ENCODE results near the gene RLN3. TPM values are rescaled to one million over a fixed set of nuclear protein-coding genes. Genes with fewer than 3 reads are reported as not detected.

RLN3 gene
- total and polyA plus RNA-seq, 9 of the 15 experiments (the other 6 are each of a cell fraction or from before 2014, with no cell fraction given) = 0.31 to 1.2 (median 0.71) TPM; not detected in 6

- H3K4me1 ChIP-seq (replicated peaks in 1 of 2; ENCODE audit: control insufficient read depth in 2 of 2, insufficient read depth in 2 of 2, low read length in 2 of 2) = peaks cover 45 to 46% of the 10 kb centered on the region in 2 experiments
- ATAC-seq = peak; percentile 78
- ChIA-PET POLR2A (interaction anchor here (0.6 to 2.3 kb wide), 20 partner anchors 7 to 670 kb away, joined by 3 to 15 read pairs (median 7); partner anchors contain the start of genes DCAF15 and IL27RA), CTCF (ENCODE audit: low intra/inter-chr PET ratio) (interaction anchor here (1.4 kb wide), 1 partner anchor 126 kb away, joined by 4 read pairs; no protein-coding TSS in a partner anchor)
- peak overlapping the region; percentile 53 for H2AFZ ChIP-seq (ENCODE audit: low read depth, low read length)
- intact Hi-C loops (cut with micrococcal nuclease) = loop anchor here (2.0 kb wide), 1 partner anchor 53 kb away; the partner anchor contains the start of gene DCAF15
- in situ Hi-C loops (cut with MboI) = no loop called here
- DNase-seq (ENCODE audit: extremely low read depth in 1 of 4, low spot score in 3 of 4) = peak; percentile 92 to 94 (median 93)
- H3K4me3 ChIP-seq = peak overlapping the region; percentile 82
- FAIRE-seq = no peak
- H3K79me2 ChIP-seq (ENCODE audit: control insufficient read depth, insufficient read depth, low read length) = peaks cover 45% of the 10 kb centered on the region
- no peaks in the 10 kb centered on the region for H4K20me1 ChIP-seq (replicated peaks; ENCODE audit: control insufficient read depth, insufficient read depth, low read length)
- peak overlapping the region; percentile 100 for H3K27ac ChIP-seq (ENCODE audit: extremely low read depth, low read depth, low read length)
- no peaks in the 10 kb centered on the region for H3K9me3 ChIP-seq (replicated peaks; ENCODE audit: control insufficient read depth, insufficient read depth, low read depth, low read length)
- no peaks in the 10 kb centered on the region for H3K9me1 ChIP-seq (ENCODE audit: control insufficient read depth, insufficient read depth, low read length)
- peaks cover 7% of the 10 kb centered on the region; the same call in 1 of the 3 replicates for H3K36me3 ChIP-seq (ENCODE audit: control insufficient read depth, insufficient read depth, low read length)
- under 1% methylated on average over 14 of the region's 50 CpGs for WGBS (ENCODE audit: insufficient coverage, low coverage, missing lambda C conversion rate)
- peak overlapping the region; percentile 93 to 99 for H3K9ac ChIP-seq (ENCODE audit: insufficient read depth in 1 of 2, low read depth in 2 of 2, low read length in 2 of 2)
- peak overlapping the region; percentile 98 for H3K4me2 ChIP-seq (ENCODE audit: insufficient read depth, low read length)
- BruUV-seq (replicated peaks) = TSS peak; percentile 65
- H3K27me3 ChIP-seq (ENCODE audit: control insufficient read depth in 2 of 2, insufficient read depth in 2 of 2, low read length in 2 of 2) = no peaks in the 10 kb centered on the region
- no peak for TF ChIP-seq ZNF354B (CRISPR knock-in tag; IDR thresholded peaks at IDR 0.05)
- TF ChIP-seq DMBX1 (CRISPR knock-in tag; IDR thresholded peaks at IDR 0.05; ENCODE audit: borderline replicate concordance) = 0 out of 2 replicates have a peak, but pooled peaks have one; percentile 58
- TF ChIP-seq PHF21A (IDR thresholded peaks at IDR 0.05; ENCODE audit: borderline replicate concordance, low read depth) = 0 out of 2 replicates have a peak, but pooled peaks have one; percentile 56
- peak; percentile 27 for TF ChIP-seq SP2 (IDR thresholded peaks at IDR 0.05; ENCODE audit: extremely low read depth, low read depth, low read length, poor library complexity, severe bottlenecking)
- TF ChIP-seq CREBBP (IDR thresholded peaks at IDR 0.05; ENCODE audit: low read depth, low read length) = no peak
- no peak for TF ChIP-seq THAP12 (CRISPR knock-in tag; IDR thresholded peaks at IDR 0.05)
- 0 out of 2 replicates have a peak, but pooled peaks have one; percentile 23 for TF ChIP-seq PHB2 (IDR thresholded peaks at IDR 0.05; ENCODE audit: low read depth)
- no peak for TF ChIP-seq ZSCAN32 (CRISPR knock-in tag; IDR thresholded peaks at IDR 0.05)
- no peak for TF ChIP-seq BCL6 (CRISPR knock-in tag; IDR thresholded peaks at IDR 0.05)
Observed at GRCh38 chr19:14005349-14006084, 22.4 kb upstream of the RLN3 start.

All from K562 (cell line).